DMS114 treated with DMSO at 0.1 percent for 48 hours (cell line): ENCODE measurements around the gene WNT10A.

Experiments used
- DNase-seq: peaks from one replicate; lab custom pipeline; 2025; ENCODE audit not compliant: unreplicated experiment; lab: John Stamatoyannopoulos, UW

WNT10A gene

GRCh38 chr2:218892693-218893348, 12.2 kb downstream of the WNT10A start:
- no peak for DNase-seq

- no peak for DNase-seq
These were observed 12.9 kb downstream of the WNT10A start for GRCh38 chr2:218893349-218894150.

GRCh38 chr2:218894151-218894879, 13.7 kb downstream of the WNT10A start:
- no peak for DNase-seq

DNA sequence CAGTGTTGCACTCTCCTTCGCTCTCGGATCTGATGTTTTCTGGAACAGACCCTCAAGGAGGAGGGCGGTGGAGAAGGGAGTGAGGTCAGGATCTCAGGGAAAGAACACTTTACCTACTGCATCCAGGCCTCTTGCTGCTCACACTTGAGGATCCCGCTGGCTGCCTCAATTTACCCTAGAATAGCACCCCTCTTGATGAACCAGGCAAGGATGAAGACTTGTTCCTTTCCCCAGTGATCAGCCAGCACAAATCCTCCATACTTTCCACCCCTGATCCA, 14.2 kb downstream of the WNT10A start:
- DNase-seq, result no peak

DNA sequence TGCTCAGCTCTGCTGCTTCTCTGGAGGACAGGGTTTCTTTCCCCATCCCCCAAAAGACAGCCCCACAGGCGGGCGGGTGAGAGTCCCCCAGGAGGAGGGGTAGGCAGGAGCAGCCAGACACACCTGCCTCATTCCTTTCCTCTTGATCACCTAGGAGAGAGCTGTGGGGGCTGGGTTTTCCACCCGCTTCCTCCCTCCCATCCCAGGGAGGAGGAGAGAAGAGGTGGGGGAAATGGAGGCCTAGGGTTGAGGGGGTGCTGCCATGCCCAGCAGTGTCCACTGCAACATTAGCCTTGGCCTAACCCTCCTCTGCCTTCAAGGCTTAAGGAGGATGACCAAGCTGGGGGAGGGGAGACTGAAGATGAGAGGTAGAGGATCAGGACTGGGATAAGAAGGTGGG, 14.7 kb downstream of the WNT10A start:
- no peak for DNase-seq

DNA sequence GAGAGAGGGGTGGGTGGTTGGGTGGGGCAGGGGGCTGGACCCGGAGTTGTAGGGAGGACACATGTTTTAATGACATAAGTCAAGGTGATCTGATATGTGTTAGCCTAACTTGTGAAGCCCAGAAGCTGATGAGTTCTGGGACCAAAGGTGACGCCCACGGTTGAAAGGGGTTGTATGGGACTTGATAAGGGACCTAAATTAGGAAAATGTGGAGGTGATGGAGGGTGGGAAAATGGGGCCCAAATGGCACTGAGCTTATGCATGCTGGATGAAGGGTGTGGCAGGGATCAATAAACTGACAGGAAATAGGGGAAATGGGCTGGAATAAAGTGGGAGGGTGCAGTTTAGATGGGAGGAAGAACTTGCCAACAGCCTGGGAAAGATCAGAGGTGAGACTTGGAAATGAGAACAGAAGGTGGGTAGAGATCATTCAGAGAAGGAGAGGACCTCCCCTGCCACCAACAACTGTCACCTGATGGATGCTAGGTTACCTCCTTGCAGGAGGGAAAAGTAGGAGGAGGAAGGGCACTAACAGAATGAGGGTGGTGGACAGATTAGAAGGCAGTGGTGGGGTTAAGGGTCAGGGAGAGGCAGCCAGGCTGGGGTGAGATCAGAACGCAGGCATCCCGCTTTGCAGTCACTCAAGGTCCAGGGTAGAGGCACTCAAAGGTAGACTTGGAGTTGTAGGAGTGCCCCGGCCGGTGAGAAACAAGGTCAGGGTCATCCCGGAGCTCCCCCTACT, 15.3 kb downstream of the WNT10A start:
- DNase-seq, result no peak

GRCh38 chr2:218896501-218897393, 16.1 kb downstream of the WNT10A start:
- no peak for DNase-seq

- no peak for DNase-seq
These were observed 16.9 kb downstream of the WNT10A start for GRCh38 chr2:218897394-218898108.

- peak; percentile 52 for DNase-seq
These were observed 17.6 kb downstream of the WNT10A start for GRCh38 chr2:218898109-218898878.

- no peak for DNase-seq
These were observed 18.5 kb downstream of the WNT10A start for GRCh38 chr2:218899147-218899546.

GRCh38 chr2:218902427-218902826, 21.8 kb downstream of the WNT10A start:
- no peak for DNase-seq

GRCh38 chr2:218904176-218904575, 23.5 kb downstream of the WNT10A start:
- no peak for DNase-seq

DNA sequence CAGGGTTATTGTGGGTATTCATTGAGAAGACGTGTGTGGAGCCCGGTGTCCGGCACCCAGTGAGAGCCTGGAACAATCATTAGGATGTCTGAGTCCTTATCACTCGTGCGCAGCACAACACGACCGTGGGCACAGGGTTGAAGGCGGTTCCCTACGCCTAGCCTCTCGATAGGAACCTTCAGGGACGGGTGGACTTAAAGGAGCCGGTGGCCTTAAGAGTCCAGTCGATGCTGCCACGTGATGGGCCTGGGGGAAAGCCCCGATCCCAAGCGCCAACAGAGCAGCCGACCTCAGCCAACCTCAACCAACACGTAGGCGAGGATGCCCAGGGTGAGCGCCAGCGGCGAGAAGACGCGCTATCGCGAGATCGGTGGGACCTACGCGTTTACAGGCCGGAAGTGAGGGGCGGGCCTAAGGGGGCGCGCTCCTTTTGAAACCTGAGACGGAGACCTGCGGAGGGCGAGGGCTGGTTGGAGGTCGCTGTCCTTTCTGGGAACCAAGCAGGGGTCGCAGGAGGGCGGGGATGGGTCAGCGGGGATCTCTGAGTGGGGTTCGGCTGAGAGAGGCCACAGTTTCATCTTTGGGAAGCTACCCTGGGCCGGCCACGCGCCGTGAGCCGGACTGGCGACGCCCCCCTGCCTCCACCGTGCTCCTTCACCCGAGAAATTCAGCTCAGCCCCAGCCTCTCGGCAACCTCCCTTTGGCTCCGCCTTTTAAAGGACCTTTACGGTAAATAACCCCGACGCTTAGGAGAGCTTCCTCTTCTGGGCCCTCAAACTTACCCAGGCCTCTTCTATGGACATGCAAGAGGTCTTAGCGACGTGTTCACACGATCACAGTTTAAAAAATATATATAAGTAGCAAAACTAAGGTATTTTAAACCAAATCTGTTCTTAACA, 28.3 kb downstream of the WNT10A start:
- DNase-seq, result peak; percentile 82

- DNase-seq, result no peak
These were observed 30.1 kb downstream of the WNT10A start for GRCh38 chr2:218910741-218911140.

GRCh38 chr2:218920504-218920903, 39.9 kb downstream of the WNT10A start:
- no peak for DNase-seq

DNA sequence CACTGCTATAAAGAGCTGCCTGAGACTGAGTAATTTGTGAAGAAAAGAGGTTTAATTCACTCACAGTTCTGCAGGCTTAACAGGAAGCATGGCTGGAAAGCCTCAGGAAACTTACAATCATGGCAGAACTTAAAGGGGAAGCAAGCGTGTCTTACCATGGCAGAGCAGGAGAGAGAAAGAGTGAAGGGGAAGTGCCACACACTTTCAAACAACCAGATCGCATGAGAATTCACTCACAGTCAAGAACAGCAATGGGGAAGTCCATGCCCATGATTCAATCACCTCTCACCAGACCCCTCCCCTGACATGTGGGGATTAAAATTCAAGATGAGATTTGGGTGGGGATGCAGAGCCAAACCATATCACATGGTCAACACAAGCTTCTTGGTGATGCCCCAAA, 44.1 kb downstream of the WNT10A start:
- no peak for DNase-seq

GRCh38 chr2:218925434-218925833, 44.8 kb downstream of the WNT10A start:
- no peak for DNase-seq

DNA sequence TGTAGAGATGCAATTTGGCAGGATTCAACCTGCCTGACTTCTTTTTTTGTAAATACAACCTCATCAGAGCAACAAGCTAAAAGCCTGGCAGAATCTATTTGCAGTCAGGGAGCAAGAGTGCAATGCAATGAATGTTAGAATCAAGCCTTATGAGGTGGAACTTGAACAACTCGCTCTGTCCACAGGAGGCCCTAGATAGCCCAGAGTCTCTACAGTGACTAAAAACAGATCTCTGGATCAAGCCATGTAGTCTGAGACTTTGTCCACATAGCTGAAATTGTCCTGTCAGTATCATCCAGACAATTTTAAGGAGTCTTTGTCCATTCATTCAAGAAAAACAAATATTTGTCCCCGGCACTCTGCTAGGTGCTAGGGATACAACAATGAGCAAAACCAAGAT, 46.8 kb downstream of the WNT10A start:
- no peak for DNase-seq
